Dermis lymphatic vessel endothelial cell (primary cell): ENCODE results near the gene PSMA8. TPM values are rescaled to one million over a fixed set of nuclear protein-coding genes. Genes with fewer than 3 reads are reported as not detected.

ENCODE experiments used
- total RNA-seq: library from RNA; depleted of rRNA; stranded (reverse); fragments of >200 nt; gene quantifications from 2 replicates; pipeline ENCODE4 v1.2.1, GENCODE V29; 2014

Gene PSMA8
- total RNA-seq = not detected in 2 replicates

GRCh38 chr18:26133652-26134051 is at the start of gene PSMA8:
Gene PSMA8 (plus strand): TSS chr18:26133869. CDS start chr18:26133966, 97 bp downstream.

DNA sequence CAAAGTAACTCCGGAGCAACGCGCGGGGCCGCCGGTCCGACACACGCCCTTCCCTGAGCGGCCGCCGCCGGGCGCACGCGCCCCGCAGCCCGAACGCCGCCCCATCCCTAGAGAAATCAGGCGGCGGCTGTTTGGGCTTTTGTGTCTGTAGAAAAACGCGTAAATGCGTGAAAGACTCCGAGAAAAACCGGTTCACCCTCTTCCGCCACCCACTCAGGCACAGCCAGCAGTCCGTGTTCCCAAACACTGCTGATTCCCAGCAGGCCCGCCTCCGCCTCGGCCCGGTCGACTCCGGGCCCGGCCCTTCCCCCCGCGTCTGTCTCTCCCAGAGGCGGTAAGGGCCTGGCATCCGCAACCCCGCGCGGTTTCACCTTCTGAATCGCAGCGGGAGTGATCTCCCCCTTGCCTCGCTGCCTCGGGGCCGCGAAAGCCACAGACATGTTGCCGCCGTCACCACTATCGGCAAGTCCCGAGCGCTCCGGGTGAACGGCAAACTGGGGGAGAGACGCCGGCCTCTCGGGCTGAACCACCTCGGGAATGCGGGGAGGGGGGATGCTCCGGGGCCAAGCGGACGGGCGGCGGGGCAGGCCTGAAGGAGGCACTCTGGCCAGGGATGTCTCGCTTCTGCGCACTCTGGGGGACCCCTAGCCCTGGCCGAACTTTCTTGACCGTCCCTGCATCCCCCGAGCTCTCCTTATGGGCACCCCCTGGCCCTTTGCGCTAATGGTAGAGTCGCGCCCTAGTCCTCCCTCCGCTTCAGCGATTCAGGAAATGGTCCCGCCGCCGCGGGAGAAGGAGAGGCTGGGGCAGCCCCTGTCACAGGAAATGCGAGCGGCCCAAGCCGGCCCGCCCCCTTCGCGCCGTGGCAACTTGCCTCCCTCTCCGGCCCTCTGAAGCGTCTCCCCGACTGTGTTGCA is 43.3 kb upstream of the PSMA8 start, which contains the start of gene SS18:
SS18 (minus strand) TSS at position 484 of the 917 bp plus-strand sequence; CDS start at position 440, 44 bp downstream.

GRCh38 chr18:26226229-26227050 is 92.8 kb downstream of the PSMA8 start, which contains the start of gene TAF4B:
Gene TAF4B (plus strand): TSS chr18:26226445. CDS start chr18:26226934, 489 bp downstream.

Other genes with a start within 250 kb of the PSMA8 start
- 61.2 and 68.0 TPM in 2 replicates for gene SS18, start 43.3 kb upstream of the PSMA8 start, total RNA-seq
- gene TAF4B, start 92.6 kb downstream of the PSMA8 start, total RNA-seq = 0.76 and 2.4 TPM in 2 replicates